GM20431 (cell line): ENCODE results near the gene BHLHA15.

Experiments used
- in situ Hi-C: fragments of 300-500 bp; cut with MseI, MboI; formaldehyde crosslinking; loops from one replicate; pipeline ENCODE4 v1.15.0; 2020; ENCODE audit warnings: low sequenced_read_pairs; ENCODE audit not compliant: unreplicated experiment

The BHLHA15 gene

DNA sequence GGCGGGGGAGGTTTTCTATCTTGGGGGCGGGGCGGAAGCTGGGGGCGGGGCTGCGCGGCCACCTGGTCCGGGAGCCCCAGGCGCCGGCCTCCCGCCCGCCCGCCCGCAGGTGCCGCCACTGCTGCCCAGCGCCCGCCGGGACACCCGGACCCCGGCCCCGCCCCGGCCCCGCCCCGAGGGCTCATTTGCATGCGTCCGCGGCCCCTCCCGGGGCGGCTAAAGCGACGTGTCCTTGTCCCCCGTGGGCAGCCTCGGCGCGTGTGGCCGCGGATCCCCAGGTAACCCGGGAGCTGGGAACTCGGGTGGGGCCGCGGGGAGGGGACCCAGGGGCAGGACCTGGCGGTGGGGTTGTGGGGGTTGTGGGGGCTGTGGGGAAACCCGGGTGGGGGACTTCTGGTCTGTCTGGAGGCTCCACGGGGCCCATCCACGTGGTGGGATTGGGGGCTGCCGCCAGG, at the start of gene BHLHA15:
Gene BHLHA15 (plus strand): TSS at position 219 of the 455 bp plus-strand sequence. CDS start 871 bp downstream, outside the sequence.
- in situ Hi-C loops, result no loop called here

DNA sequence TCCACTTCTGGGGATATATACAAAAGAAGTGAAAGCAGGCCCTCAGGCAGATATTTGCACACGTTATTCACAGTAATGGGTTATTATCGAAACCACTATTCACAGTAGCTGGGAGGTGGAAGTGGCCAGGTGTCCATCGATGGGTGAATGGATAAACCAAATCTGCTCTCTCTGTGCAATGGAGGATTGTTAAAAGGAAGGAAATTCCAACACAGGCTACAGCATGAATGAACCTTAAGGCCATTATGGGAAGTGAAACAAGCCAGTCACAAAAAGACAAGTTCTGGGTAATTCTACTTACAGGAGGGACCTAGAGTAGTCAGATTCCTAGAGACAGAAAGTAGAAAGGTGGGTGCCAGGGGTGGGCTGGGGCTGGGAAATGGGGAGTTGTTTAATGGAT, 48.5 kb upstream of the BHLHA15 start:
- in situ Hi-C loops, result no loop called here

DNA sequence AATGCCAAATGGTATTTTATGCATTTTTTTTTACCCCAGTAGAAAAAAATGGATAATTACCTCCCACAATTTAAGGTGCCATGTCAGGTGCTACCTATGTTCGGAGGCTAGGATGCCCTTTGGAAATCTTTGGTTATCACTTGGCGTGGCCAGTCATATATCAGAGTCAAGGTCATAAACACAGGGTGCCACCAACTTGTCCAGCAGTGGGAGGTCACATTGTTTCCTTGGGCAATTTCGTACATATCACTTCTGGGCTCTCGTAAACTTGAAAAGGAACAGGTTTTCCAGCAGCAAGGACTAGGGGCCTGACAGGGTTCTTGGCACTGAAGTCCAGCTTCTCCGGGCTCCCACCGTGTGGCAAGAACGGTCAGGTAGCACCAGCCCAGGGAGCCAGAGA, 48.0 kb upstream of the BHLHA15 start:
- in situ Hi-C loops, result no loop called here

DNA sequence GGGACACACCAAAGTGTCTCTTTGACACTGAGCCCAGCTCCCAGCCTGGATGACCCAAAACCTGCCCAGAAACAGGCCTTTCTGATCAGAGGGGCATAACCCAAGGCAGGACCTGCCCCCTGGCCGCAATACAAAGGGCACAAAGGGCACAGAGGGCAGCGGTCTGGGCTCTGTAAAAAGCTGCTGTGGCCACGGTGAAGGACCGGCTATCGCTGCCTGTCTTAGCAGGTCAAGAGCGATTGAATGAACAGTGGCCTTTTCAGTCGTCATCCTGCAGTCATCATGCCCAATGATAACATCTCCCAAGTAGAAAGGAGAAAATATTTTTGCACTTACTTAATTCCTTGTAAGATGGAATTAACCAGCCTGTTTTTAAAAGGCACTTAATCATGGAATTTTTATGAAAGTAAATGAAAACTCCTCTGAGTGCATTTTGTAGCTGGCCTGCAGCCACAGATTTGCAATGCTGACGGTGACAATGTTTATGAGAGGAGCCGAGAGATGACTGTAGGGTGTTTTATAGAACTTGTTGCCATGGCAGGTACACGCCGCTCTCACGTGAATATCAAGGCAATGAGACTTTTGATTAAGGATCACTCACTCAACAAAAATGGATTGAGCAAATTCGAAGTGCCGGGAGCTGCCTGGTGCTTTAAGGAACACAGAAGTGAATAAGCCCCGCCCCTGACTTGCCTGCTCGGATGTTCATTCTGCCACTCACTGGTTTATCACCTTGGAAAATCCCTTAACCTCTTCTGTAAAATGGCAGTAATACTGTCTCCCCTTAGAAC, 47.3 kb upstream of the BHLHA15 start:
- in situ Hi-C loops, result no loop called here

DNA sequence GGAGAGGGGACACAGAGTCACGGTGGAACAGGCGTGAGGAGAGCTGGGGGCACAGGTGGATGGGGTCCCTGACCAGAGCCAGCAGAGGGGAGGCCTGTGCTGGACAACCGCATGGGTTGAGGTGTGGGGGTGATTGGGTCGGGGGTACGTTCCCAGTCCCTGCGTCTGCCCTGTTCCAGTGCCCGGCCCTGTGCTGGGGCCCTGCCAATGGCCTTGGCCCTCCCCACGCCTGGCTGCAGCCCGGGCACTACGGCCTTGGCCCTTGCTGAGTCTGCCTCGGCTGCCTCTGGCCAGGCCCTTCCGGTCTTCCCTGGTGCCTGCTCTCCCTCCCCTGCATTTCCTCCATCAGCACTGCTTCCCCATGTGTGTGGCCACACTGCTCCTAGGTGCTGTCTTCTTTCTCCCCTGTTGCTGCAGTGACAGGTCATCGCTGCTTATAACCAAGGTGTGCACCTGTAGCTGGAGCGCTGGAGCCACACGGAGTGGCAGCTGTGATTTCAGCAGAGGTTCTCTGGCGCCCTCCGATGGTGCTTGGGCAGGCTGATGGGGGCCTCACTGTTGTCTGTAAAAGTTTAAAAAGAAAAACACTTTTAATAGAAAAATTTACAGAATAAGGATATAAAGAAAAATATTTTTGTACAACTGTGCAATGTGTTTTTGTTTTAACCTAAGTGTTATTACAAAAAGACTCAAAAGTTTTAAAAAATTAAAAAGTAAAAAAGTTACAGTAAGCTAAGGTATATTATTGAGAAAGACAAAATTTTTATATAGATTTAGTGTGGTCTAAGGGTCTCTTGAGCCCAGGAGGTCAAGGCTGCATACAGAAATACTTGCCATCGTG, 45.2 kb upstream of the BHLHA15 start:
- in situ Hi-C loops, result loop anchor here (5.0 kb wide), 1 partner anchor 144 kb away; no protein-coding TSS in a partner anchor

DNA sequence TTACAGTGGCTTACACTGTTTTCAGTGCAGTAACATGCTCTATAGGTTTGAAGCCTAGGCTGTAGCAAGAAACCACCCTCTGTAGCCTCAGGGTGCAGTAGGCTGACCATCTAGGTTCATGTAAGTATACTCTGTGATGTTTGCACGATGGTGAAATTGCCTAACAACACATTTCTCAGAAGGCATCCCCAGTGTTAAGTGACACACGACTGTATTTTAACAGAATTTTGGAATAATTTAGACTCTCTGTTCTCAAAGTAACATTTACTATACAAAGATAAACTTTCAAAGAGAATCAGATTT, 44.6 kb upstream of the BHLHA15 start:
- in situ Hi-C loops, result loop anchor here (5.0 kb wide), 1 partner anchor 144 kb away; no protein-coding TSS in a partner anchor

DNA sequence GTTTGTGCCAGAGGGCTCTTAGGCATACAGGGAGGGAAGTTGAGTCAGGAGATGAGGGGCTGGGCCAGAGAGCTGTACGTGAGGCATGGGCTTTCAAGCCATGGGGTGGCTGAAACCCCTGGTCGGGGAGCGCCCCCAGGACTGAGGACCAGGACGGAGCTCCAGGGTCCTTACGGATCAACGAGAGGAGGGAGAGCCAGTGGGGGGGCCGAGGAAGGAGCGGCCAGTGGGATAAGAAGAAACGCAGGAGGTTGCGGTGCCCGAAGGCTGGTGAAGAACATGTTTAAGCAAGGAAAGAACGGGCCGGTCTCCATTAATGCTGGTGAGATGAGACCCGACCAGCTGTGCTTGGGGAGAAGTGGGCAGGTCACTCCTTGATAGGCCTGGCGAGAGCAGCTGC, 43.6 kb upstream of the BHLHA15 start:
- in situ Hi-C loops, result loop anchor here (5.0 kb wide), 1 partner anchor 145 kb away; no protein-coding TSS in a partner anchor

DNA sequence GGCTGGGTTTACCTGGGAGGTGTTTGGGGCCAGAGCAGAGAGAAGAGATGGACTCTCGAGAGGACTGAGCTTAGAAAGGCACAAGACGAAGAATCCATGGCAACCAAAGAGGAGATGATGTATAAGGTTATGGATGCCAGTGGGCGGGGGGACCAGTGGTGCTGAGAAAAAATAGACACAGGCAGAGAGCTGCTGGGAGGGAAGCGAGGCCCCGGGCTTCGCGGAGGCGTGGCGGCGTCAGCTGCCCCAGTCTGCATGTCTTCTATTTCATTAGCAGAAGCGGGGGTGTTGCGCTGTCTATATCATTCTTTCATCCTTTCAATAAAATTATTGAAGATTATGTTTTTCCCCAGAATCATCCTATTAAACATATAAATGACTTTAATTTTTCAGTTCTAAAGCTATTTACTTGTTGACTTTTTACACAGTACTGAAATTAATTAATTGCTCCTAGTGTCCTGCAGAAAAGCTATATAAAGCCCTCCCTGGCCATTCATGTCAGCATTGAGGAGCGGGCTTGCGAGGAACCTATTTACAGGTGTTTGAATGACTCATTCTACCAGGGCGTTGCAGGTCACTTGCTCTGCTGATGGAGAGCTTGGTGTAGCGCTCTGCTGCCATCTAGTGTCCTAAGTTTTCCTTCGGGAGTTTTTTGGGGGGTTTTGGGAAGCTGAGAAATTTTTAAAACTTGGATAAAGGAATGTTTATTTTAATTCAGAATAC, 42.9 kb upstream of the BHLHA15 start:
- in situ Hi-C loops, result loop anchor here (5.0 kb wide), 1 partner anchor 146 kb away; no protein-coding TSS in a partner anchor

DNA sequence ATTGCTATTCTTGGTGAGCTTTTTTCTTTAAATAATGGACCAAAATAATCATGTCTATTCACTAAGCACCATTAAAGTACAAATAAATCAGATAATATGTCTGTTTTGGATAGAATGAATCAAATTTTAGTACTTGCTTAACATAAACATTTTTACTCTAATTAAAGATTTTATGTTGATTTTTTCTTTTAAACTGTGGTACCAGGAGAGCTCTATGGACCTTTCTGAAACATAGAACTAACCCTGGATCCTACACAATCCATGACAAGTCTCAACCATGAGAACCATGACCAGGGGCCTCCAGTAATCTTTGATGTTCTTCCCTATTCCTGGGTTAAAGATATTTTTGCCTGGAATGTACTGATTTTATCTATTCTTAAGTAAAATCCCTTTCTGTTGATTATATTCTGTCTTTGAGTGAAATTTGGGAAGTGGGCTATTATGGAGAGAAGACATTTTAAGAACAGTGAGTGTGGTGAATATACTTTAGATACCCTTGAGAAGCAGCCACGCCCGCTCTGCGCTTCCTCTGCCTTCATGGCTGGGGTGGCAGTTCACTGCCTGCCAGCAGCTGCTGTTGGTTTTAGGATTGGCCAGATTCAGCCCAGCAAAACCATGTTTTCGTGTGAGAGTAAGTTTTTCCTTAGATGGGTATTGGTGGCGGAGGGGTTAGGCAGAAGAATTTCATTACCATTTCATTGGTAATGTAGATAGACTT, 42.2 kb upstream of the BHLHA15 start:
- in situ Hi-C loops, result loop anchor here (5.0 kb wide), 1 partner anchor 147 kb away; no protein-coding TSS in a partner anchor

DNA sequence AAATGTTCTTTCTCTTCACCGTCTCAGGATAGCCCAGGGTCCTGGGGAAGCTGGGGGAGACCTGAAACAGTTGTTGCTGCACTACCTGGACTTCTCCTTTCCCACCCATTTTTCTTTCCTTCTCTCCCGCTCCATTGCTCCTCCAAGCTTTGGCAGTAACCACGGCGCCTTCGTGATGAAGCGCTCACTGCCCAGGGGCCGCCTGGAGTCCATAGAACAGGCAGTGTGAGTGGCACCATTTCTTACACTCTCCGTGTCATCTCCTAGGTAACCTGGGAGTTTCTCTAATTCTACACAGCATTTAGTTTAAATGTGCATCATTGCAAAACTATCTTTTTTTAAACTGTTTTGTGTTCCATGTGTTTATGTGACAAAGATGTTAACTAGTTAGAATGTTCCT, 40.3 kb upstream of the BHLHA15 start:
- in situ Hi-C loops, result no loop called here

DNA sequence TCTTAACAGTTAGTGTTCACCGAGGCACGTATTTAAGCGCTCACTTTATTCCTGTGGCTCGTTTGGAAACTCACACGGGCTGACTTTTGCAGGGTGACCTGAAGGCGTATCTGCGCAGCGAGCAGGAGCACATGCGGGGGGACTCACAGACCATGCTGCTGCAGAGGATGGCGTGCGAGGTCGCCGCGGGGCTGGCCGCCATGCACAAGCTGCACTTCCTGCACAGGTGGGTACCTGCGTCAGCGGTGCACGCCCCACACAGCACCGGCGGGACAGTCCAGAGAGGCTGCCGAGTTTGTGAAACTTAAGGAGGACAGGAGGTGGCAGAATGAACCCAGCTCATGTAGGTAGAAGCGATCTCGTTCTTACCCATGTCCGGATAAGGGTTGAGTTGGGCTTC, 39.8 kb upstream of the BHLHA15 start:
- in situ Hi-C loops, result no loop called here

DNA sequence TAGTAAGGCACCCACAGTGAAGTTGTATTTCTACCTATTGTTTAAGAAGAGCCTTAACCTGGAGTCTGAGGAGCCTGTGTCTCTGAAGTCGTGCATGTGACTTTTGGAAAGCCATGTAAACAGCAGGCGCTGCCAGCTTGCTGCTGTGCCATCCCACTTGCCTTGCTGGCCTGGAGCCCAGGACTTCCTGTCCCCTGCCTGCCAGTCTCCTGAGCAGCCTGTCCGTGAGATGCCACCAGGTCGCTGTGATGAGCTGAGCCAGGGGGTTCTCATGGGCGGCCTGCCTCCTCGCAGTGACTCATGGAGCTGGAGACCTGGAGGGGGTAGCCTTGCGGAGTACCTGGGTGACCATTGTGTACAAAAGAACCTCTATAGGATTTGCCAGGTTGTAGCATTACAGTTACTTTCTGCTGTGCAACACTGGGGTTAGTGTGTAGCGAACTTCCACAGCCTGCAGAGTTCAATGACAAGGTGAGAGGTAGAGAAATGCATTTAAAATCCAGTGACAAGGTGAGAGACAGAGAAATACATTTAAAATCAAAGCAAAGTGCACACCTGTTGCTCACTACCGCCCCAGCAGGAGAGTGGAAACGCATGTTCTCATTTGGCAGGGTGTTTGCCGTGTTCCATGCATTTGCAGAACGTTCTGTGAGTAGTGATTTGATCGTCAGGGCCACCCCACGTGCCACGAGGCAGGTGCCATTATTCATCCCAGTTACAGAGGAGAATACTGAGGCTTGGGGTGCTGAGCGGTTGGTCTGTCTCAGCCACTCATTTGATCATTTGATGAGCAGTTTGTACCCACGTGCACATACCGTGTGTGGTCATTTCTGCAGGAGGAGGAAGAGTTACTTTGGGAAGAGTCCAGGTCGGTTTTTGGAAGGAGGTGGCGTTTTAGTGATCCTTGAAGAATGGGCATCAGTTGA, 36.6 kb upstream of the BHLHA15 start:
- in situ Hi-C loops, result no loop called here

DNA sequence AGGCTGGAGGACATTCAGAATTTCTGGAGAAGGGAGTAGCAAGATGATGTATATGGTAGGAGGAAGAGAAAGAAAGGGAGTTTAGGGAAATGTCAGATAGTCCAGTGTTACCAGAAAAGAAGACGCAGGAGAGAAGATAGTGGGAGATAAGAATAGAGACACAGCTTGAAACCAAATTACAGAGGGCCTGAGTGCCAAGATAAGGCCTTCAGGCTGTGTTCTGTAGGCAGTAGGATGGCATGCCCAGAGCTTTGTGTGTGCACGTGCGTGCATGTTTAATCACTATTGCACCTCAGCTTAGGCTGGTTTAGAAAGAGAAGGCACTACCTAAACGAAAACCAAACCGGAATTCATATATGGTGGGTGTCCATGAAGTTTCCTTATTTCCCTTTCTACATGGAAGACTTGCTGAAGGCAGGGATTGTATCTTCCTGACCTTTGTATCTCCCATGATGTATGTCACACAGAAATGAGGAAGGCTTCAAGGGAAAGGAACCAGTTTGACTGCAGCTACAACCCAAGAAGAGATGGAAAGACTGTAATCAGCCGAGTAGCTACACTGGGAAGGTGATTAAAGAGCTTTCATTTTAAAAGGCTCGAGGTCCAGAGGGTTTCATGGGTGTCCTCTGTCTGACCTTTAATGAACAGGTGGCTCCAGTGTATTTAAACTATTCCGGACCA, 35.8 kb upstream of the BHLHA15 start:
- in situ Hi-C loops, result no loop called here

DNA sequence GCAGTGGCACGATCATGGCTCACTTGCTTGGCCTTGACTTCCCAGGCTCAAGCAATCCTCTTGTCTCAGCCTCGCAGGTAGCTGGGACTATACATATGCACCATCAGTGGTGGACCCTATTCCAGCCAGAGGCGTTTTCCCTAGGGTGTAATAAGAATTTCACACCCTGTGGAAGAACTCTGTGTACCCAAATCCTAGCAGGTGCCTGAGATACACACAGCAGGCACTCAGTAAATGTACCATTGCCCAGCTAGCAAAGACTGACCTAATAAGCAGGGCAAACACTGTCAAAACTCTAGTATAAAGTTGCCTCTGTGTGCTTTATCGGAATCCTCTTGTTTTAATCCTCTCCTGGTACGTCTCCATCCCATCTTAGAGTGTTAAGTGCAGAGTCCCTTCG, 33.7 kb upstream of the BHLHA15 start:
- in situ Hi-C loops, result no loop called here

DNA sequence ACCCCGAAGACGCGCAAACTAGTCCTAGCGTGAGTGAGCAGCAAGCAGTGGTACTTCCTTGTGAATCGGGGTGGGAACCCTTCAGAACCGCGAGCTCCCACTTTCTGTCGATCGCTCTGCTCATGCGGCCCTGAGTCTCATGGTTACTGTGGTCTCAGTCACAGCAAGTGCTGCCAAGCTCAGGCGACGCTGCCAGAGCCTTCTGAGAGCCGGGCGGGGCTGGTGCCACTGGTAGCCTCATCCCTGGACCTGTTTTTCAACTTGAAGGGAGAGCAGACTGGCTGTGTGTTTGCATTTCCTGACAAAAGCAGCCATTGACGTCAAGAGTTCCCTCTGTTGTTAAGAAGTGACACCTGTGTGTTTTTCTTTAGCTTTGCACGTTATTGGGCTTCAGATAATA, 32.9 kb upstream of the BHLHA15 start:
- in situ Hi-C loops, result no loop called here

DNA sequence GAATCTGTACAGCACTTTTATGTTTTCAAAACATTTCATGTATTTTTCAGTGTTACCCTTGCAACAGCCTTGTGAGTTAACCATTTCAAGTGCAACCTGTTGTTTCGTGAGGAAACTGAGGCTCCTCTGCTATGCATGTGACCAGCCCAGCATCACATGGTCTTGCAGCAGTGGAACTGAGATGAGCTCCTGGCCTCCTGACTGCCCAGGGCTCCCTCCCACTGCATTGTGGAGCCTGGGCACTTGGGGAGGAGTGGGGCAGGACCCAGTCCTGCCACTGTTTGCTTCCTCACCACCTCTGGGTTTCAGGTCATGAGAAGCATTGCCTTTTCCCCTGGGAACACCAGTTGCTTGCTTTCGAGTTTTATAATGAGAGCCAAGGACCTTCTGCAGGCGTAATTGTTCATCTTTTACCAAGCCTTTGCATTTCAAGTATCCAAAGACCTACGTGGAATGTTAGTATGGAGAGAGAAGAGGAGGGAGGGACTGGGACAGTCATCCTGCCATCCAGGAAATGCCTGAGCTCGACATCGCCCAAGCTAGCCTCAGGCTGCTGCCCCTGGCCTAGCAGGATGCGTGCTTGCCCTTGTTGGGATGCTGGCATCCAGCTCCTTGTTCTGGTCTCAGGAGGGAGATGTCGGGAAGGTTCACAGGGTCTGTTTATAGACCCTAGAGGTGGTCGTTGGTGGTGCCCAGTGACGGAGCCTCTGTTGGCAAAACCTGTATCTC, 32.3 kb upstream of the BHLHA15 start:
- in situ Hi-C loops, result no loop called here

DNA sequence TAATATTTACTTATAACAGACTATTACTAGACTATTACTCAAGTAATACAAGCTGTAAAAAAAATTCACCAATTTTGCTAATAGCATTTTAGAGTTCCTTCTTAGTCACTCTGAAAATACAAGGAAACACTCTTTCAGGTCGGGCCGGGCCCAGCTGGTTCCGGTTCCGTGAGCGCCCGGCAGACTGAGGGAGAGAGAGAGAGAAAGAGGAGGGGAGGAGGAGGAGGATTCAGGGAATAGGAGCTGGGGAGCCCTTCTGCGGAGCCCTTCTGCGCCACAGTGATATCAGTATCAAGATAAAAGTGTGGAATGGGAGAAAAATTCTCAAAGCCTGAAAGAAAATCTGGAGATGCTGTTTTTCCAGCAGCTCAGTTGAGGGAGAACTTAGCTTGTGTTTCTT, 30.5 kb upstream of the BHLHA15 start:
- in situ Hi-C loops, result no loop called here

DNA sequence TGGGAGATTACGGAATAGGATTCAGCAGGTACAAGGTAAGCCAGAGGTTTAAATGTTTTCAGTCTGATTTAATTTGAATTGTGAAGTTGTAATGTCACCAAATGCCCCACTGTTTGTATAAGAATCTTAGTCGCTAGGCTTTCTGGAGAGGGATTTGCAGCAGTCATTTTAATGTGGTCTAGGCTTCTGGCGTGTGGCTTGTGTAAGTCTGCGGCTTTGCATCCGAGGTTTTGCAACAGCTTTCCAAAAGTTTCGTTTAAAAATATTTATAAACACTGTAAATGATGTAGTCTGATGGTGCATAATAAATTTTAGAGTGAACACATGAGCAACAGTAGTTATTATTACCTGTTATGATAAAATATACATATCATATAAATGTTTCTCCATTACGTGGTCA, 26.1 kb upstream of the BHLHA15 start:
- in situ Hi-C loops, result no loop called here
